Endothelial cell of umbilical vein (primary cell): ENCODE measurements around the gene MAPK6. TPM values are rescaled to one million over a fixed set of nuclear protein-coding genes. Genes with fewer than 3 reads are reported as not detected.
A peak's percentile ranks its signal among the peaks of the same experiment; 100 is the strongest.

ENCODE experiments used
- BruUV-seq: library from RNA; stranded (reverse); fragments of 400-500 nt; replicated peaks from 2 replicates; lab custom pipeline; 2021; lab: Mats Ljungman, UMichigan
- CTCF ChIA-PET: fragments of 300-600, 350-600 bp; sonication (Branson Sonifier 250); formaldehyde crosslinking; loops from one replicate; lab custom pipeline; 2021; ENCODE audit warnings: antibody characterized with exemption, inconsistent platforms; lab: Charles Lee
- POLR2A ChIA-PET: fragments of 300-600, 350-600 bp; sonication (Branson Sonifier 250); formaldehyde crosslinking; loops from one replicate; lab custom pipeline; 2021; ENCODE audit warnings: antibody characterized with exemption, inconsistent platforms; lab: Charles Lee
- DNase-seq: peaks from one replicate; pipeline ENCODE4 v3.0.0-alpha.2; 2011; ENCODE audit warnings: low read depth, low spot score
- FAIRE-seq: peaks from 2 replicates; lab custom pipeline; 2011; peaks lifted over from hg19 to GRCh38; lab: Jason Lieb, UNC
- H2AFZ ChIP-seq: 2 replicates; pipeline ENCODE4 v1.6.0; 2012; ENCODE audit warnings: low read depth, low read length, control low read depth, inconsistent platforms
- H3K27ac ChIP-seq: 2 replicates; pipeline ENCODE4 v1.5.1; 2011; ENCODE audit warnings: low read depth, mild to moderate bottlenecking, control low read depth, low read length, moderate library complexity; ENCODE audit not compliant: insufficient read depth
- H3K27me3 ChIP-seq, 2 experiments: 2 replicates each; pipeline versions ENCODE4 v1.6.0 to v1.6.1; 2011; ENCODE audit warnings: low read length in 2 of 2, mixed read lengths in 1 of 2; ENCODE audit not compliant: control insufficient read depth in 2 of 2, insufficient read depth in 2 of 2
- H3K36me3 ChIP-seq, 2 experiments: 2 replicates in 1 of 2; 3 replicates in 1 of 2; pipeline ENCODE4 v1.5.1; 2011; ENCODE audit warnings: low read length in 2 of 2, mild to moderate bottlenecking in 1 of 2, moderate library complexity in 1 of 2; ENCODE audit not compliant: control insufficient read depth in 2 of 2, insufficient read depth in 2 of 2; ENCODE audit errors: extremely low read depth in 1 of 2
- H3K4me1 ChIP-seq: 3 replicates; pipeline ENCODE4 v1.5.1; 2011; ENCODE audit warnings: mild to moderate bottlenecking, low read length; ENCODE audit not compliant: control insufficient read depth, insufficient read depth; ENCODE audit errors: extremely low read depth
- H3K4me2 ChIP-seq: 2 replicates; pipeline ENCODE4 v1.6.1; 2011; ENCODE audit warnings: low read length, control low read depth, mixed read lengths; ENCODE audit not compliant: insufficient read depth
- H3K4me3 ChIP-seq, 3 experiments: fragments of 200-600 bp in 1 of 3; sonication (generic), shearing (Covaris generic) in 1 of 3; replicated peaks in 1 of 3; 2 replicates each; pipeline ENCODE4 v1.5.1; 2011 to 2016; ENCODE audit warnings: control low read depth in 3 of 3, low read length in 3 of 3, mild to moderate bottlenecking in 2 of 3, inconsistent platforms in 1 of 3, low read depth in 1 of 3, moderate library complexity in 1 of 3; ENCODE audit not compliant: insufficient read depth in 1 of 3
- H3K79me2 ChIP-seq: 2 replicates; pipeline ENCODE4 v1.6.0; 2012; ENCODE audit warnings: low read length, inconsistent platforms; ENCODE audit not compliant: control insufficient read depth, insufficient read depth
- H3K9ac ChIP-seq: replicated peaks from 2 replicates; pipeline ENCODE3; 2011; ENCODE audit warnings: low read length, control low read depth; ENCODE audit not compliant: insufficient read depth; ENCODE audit errors: extremely low read depth
- H3K9me1 ChIP-seq: replicated peaks from 3 replicates; pipeline ENCODE4 v1.6.0; 2011; ENCODE audit warnings: mild to moderate bottlenecking, low read length; ENCODE audit not compliant: control insufficient read depth, insufficient read depth; ENCODE audit errors: extremely low read depth
- H3K9me3 ChIP-seq: replicated peaks from 2 replicates; pipeline ENCODE4 v1.5.1; 2012; ENCODE audit warnings: low read length, inconsistent platforms; ENCODE audit not compliant: control insufficient read depth, insufficient read depth
- H4K20me1 ChIP-seq: replicated peaks from 2 replicates; pipeline ENCODE3; 2011; ENCODE audit warnings: mild to moderate bottlenecking, low read length; ENCODE audit not compliant: control insufficient read depth, insufficient read depth; ENCODE audit errors: extremely low read depth
- CTCF ChIP-seq, 2 donors: IDR thresholded peaks; 1 replicate in 1 of 2; 2 replicates in 1 of 2; pipeline ENCODE4 v1.5.1; 2011; ENCODE audit warnings: low read length in 2 of 2, mild to moderate bottlenecking in 2 of 2, moderate library complexity in 2 of 2, control low read depth in 1 of 2, inconsistent platforms in 1 of 2, low read depth in 1 of 2; ENCODE audit not compliant: insufficient read depth in 1 of 2; ENCODE audit errors: extremely low read depth in 1 of 2
- GATA2 ChIP-seq: IDR thresholded peaks from 2 replicates; pipeline ENCODE4 v1.7.0; 2011; ENCODE audit warnings: low read depth, mild to moderate bottlenecking, moderate library complexity, mixed read lengths, low read length; ENCODE audit not compliant: insufficient read length, insufficient read depth
- MAX ChIP-seq: IDR thresholded peaks from 2 replicates; pipeline ENCODE4 v1.6.1; 2011; ENCODE audit not compliant: insufficient read depth, insufficient read length
- MYC ChIP-seq: IDR thresholded peaks from one replicate; pipeline ENCODE4 v1.6.1; 2011; ENCODE audit warnings: mild to moderate bottlenecking, low read depth, low read length
- POLR2A ChIP-seq: IDR thresholded peaks from 2 replicates; pipeline ENCODE4 v1.6.1; 2012; ENCODE audit warnings: low read depth, mild to moderate bottlenecking, control low read depth, low read length
- dilution Hi-C: fragments of 300-500 bp; cut with MboI; formaldehyde crosslinking; loops from one replicate; pipeline ENCODE4 v1.15.0; 2019; ENCODE audit warnings: low sequenced_read_pairs; ENCODE audit not compliant: extremely low pct_ligation_motif_present
- intact Hi-C: fragments of 100-400 bp; cut with micrococcal nuclease; formaldehyde crosslinking; loops from one replicate; pipeline ENCODE4 v1.10.0; 2022
- polyA plus RNA-seq, 4 experiments: library from polyadenylated mRNA; depleted of rRNA in 3 of 4; stranded (reverse) in 3 of 4; unstranded in 1 of 4; fragments of >200 nt; gene quantifications; 2 replicates each; pipeline versions ENCODE4 v1.2.1 to v1.2.3, GENCODE V29; 2011 to 2012; ENCODE audit warnings: missing spikeins in 1 of 4
- total RNA-seq: library from RNA; stranded (reverse); gene quantifications from 2 replicates; pipeline ENCODE4 v1.2.3, GENCODE V29; 2021

MAPK6 gene
- total and polyA plus RNA-seq, 2 donors (not counting 3 experiments of a cell fraction or from before 2014, with no cell fraction given) = 10.9 to 37.4 TPM

- peak in 1 of 2 donors; percentile 56 for TF ChIP-seq CTCF (IDR thresholded peaks at IDR 0.05; ENCODE audit: extremely low read depth in 1 of 2, insufficient read depth in 1 of 2, low read depth in 1 of 2, low read length in 2 of 2)
- peak; percentile 90 for TF ChIP-seq GATA2
- no peak for TF ChIP-seq MAX
- no peak for TF ChIP-seq MYC
- TF ChIP-seq POLR2A = peak; percentile 38
- H3K4me2 ChIP-seq = peak overlapping the region; percentile 99
- no peaks in the 10 kb centered on the region for H3K9me3 ChIP-seq
- peak overlapping the region; percentile 5 to 77 (median 10) for H3K4me3 ChIP-seq
- ChIA-PET POLR2A (interaction anchor here (1.2 to 2.1 kb wide), 2 partner anchors 11 to 38 kb away, joined by 4 to 16 read pairs; partner anchors contain the start of gene LEO1), CTCF (interaction anchor here (1.0 to 3.5 kb wide), 8 partner anchors 10 to 245 kb away, joined by 4 to 52 read pairs (median 6); partner anchors contain the start of gene LEO1)
- H3K36me3 ChIP-seq = no peaks in the 10 kb centered on the region
- FAIRE-seq = peak; percentile 82
- no peaks in the 10 kb centered on the region for H3K79me2 ChIP-seq
- intact Hi-C loops = loop anchor here (1.0 to 10.0 kb wide), 10 partner anchors 10 to 753 kb away; partner anchors contain the start of gene MAPK6
- dilution Hi-C loops = no loop called here
- peak; percentile 94 for DNase-seq
- H4K20me1 ChIP-seq = no peaks in the 10 kb centered on the region
- H3K27ac ChIP-seq = peak overlapping the region; percentile 96
- BruUV-seq = TSS peak; percentile 92
- peak overlapping the region; percentile 100 for H2AFZ ChIP-seq
- H3K9ac ChIP-seq = peak overlapping the region; percentile 94
- H3K27me3 ChIP-seq = no peaks in the 10 kb centered on the region
- H3K4me1 ChIP-seq = peaks cover 20% of the 10 kb centered on the region
- H3K9me1 ChIP-seq = no peaks in the 10 kb centered on the region
Measured at GRCh38 chr15:51982013-51982769, 36.8 kb upstream of the MAPK6 start.
